Skeletal muscle satellite cell (primary cell): ENCODE measurements around the gene LMX1B.

ENCODE experiments used
- H3K27me3 ChIP-seq: 2 replicates; pipeline ENCODE4 v1.7.0; 2013; ENCODE audit warnings: low read length; ENCODE audit not compliant: control insufficient read depth, insufficient read depth
- H3K36me3 ChIP-seq: 2 replicates; pipeline ENCODE4 v1.7.0; 2013; ENCODE audit warnings: mild to moderate bottlenecking, control low read depth, low read length; ENCODE audit not compliant: insufficient read depth
- H3K4me1 ChIP-seq: 2 replicates; pipeline ENCODE4 v1.7.0; 2013; ENCODE audit warnings: low read length; ENCODE audit not compliant: control insufficient read depth, insufficient read depth
- H3K4me2 ChIP-seq: 2 replicates; pipeline ENCODE4 v1.7.0; 2013; ENCODE audit warnings: mild to moderate bottlenecking, low read length
- H3K4me3 ChIP-seq: 2 replicates; pipeline ENCODE4 v1.7.0; 2013; ENCODE audit warnings: low read length
- H3K9ac ChIP-seq: 2 replicates; pipeline ENCODE4 v1.7.0; 2013; ENCODE audit warnings: mild to moderate bottlenecking, low read depth, low read length, moderate library complexity
- H3K9me3 ChIP-seq: replicated peaks from 2 replicates; pipeline ENCODE4 v1.7.0; 2013; ENCODE audit warnings: mild to moderate bottlenecking, control low read depth, low read length

The LMX1B gene

GRCh38 chr9:126735482-126735881 is 121.8 kb downstream of the LMX1B start:
- H3K9ac ChIP-seq: no peak overlapping the region
- H3K4me2 ChIP-seq: no peak overlapping the region
- no peak overlapping the region for H3K4me3 ChIP-seq
- H3K9me3 ChIP-seq: no peaks in the 10 kb centered on the region
- no peaks in the 10 kb centered on the region for H3K36me3 ChIP-seq
- peaks cover 21% of the 10 kb centered on the region for H3K27me3 ChIP-seq
- H3K4me1 ChIP-seq: no peaks in the 10 kb centered on the region

- H3K36me3 ChIP-seq: no peaks in the 10 kb centered on the region
- no peak overlapping the region for H3K4me2 ChIP-seq
- H3K9ac ChIP-seq: no peak overlapping the region
- no peaks in the 10 kb centered on the region for H3K4me1 ChIP-seq
- H3K9me3 ChIP-seq: no peaks in the 10 kb centered on the region
- H3K4me3 ChIP-seq: no peak overlapping the region
- peaks cover 34% of the 10 kb centered on the region for H3K27me3 ChIP-seq
Observed at GRCh38 chr9:126738553-126738952, 124.8 kb downstream of the LMX1B start.

GRCh38 chr9:126743041-126743440 is 129.3 kb downstream of the LMX1B start:
- Histone ChIP-seq H3K4me2 (no peak overlapping the region), H3K9ac (no peak overlapping the region), H3K9me3 (no peaks in the 10 kb centered on the region), H3K4me1 (no peaks in the 10 kb centered on the region), H3K27me3 (peaks cover 64% of the 10 kb centered on the region), H3K36me3 (no peaks in the 10 kb centered on the region), H3K4me3 (no peak overlapping the region)

GRCh38 chr9:126745574-126746411 is 132.1 kb downstream of the LMX1B start:
- H3K4me2 ChIP-seq: no peak overlapping the region
- no peaks in the 10 kb centered on the region for H3K4me1 ChIP-seq
- no peaks in the 10 kb centered on the region for H3K36me3 ChIP-seq
- H3K9ac ChIP-seq: no peak overlapping the region
- H3K4me3 ChIP-seq: no peak overlapping the region
- peaks cover 52% of the 10 kb centered on the region for H3K27me3 ChIP-seq
- no peaks in the 10 kb centered on the region for H3K9me3 ChIP-seq
